ENCODE data around the gene HOXC10. TPM values are rescaled to one million over a fixed set of nuclear protein-coding genes. Genes with fewer than 3 reads are reported as not detected.

Gene HOXC10
- polyA plus RNA-seq, 1 donor (not counting 4 experiments of a cell fraction or from before 2014, with no cell fraction given) = 14.1 TPM

- dilution Hi-C loops (cut with MboI; ENCODE audit: extremely low pct_ligation_motif_present, low sequenced_read_pairs) = no loop called here
- DNase-seq (ENCODE audit: low read depth, low spot score) (no peak), FAIRE-seq (no peak)
- Histone ChIP-seq H2AFZ (ENCODE audit: control insufficient read depth, low read length) (no peak overlapping the region), H3K4me2 (ENCODE audit: control insufficient read depth, extremely low read depth, insufficient read depth, low read depth, low read length) (no peak overlapping the region), H4K20me1 (ENCODE audit: control insufficient read depth, extremely low read depth, insufficient read depth, low read length) (no peaks in the 10 kb centered on the region), H3K9me1 (ENCODE audit: control insufficient read depth, extremely low read depth, insufficient read depth, low read length) (no peaks in the 10 kb centered on the region), H3K79me2 (ENCODE audit: control insufficient read depth, insufficient read depth, low read length) (peaks cover 32% of the 10 kb centered on the region), H3K27ac (ENCODE audit: control insufficient read depth, insufficient read depth, low read length) (no peak overlapping the region), H3K9ac (ENCODE audit: control insufficient read depth, extremely low read depth, insufficient read depth, low read length) (peak overlapping the region; percentile 9), H3K9me3 (ENCODE audit: control insufficient read depth, low read depth, low read length) (no peaks in the 10 kb centered on the region), H3K36me3 (ENCODE audit: control insufficient read depth in 2 of 2, extremely low read depth in 1 of 2, insufficient read depth in 2 of 2, low read length in 2 of 2) (peaks cover 2% of the 10 kb centered on the region in 2 experiments), H3K4me1 (ENCODE audit: control insufficient read depth, extremely low read depth, insufficient read depth, low read length) (peaks cover 16% of the 10 kb centered on the region), H3K27me3 (ENCODE audit: control insufficient read depth, extremely low read depth, insufficient read depth, low read length) (no peaks in the 10 kb centered on the region), H3K4me3 (ENCODE audit: control insufficient read depth in 2 of 3, extremely low read depth in 1 of 3, insufficient read depth in 2 of 3, low read depth in 1 of 3, low read length in 3 of 3) (no peak overlapping the region)
- no peak for TF ChIP-seq CTCF (optimal IDR thresholded peaks at IDR 0.05 in 1 of 3, IDR thresholded peaks at IDR 0.05 in 1 of 3, conservative IDR thresholded peaks at IDR 0.05 in 1 of 3; ENCODE audit: extremely low read depth in 1 of 3, insufficient read depth in 2 of 3, low read length in 3 of 3)
- TF ChIP-seq EZH2 (IDR thresholded peaks at IDR 0.05; ENCODE audit: low read length) = no peak
Measured at GRCh38 chr12:54007538-54008259, 22.8 kb downstream of the HOXC10 start.

GRCh38 chr12:54008260-54008552 lies 23.3 kb downstream of the HOXC10 start:
- H2AFZ ChIP-seq (ENCODE audit: control insufficient read depth, low read length) = no peak overlapping the region
- H3K27me3 ChIP-seq (ENCODE audit: control insufficient read depth, extremely low read depth, insufficient read depth, low read length) = no peaks in the 10 kb centered on the region
- H3K79me2 ChIP-seq (ENCODE audit: control insufficient read depth, insufficient read depth, low read length) = peaks cover 32% of the 10 kb centered on the region
- DNase-seq (ENCODE audit: low read depth, low spot score) = no peak
- no peaks in the 10 kb centered on the region for H3K9me1 ChIP-seq (ENCODE audit: control insufficient read depth, extremely low read depth, insufficient read depth, low read length)
- H3K4me2 ChIP-seq (ENCODE audit: control insufficient read depth, extremely low read depth, insufficient read depth, low read depth, low read length) = peak overlapping the region; percentile 60
- H4K20me1 ChIP-seq (ENCODE audit: control insufficient read depth, extremely low read depth, insufficient read depth, low read length) = no peaks in the 10 kb centered on the region
- no peak for TF ChIP-seq EZH2 (IDR thresholded peaks at IDR 0.05; ENCODE audit: low read length)
- TF ChIP-seq CTCF (optimal IDR thresholded peaks at IDR 0.05 in 1 of 3, IDR thresholded peaks at IDR 0.05 in 1 of 3, conservative IDR thresholded peaks at IDR 0.05 in 1 of 3; ENCODE audit: extremely low read depth in 1 of 3, insufficient read depth in 2 of 3, low read length in 3 of 3) = no peak
- no peak for FAIRE-seq
- dilution Hi-C loops (cut with MboI; ENCODE audit: extremely low pct_ligation_motif_present, low sequenced_read_pairs) = no loop called here
- peaks cover 16% of the 10 kb centered on the region for H3K4me1 ChIP-seq (ENCODE audit: control insufficient read depth, extremely low read depth, insufficient read depth, low read length)
- peak overlapping the region; percentile 22 for H3K9ac ChIP-seq (ENCODE audit: control insufficient read depth, extremely low read depth, insufficient read depth, low read length)
- no peaks in the 10 kb centered on the region for H3K9me3 ChIP-seq (ENCODE audit: control insufficient read depth, low read depth, low read length)
- no peak overlapping the region for H3K4me3 ChIP-seq (ENCODE audit: control insufficient read depth in 2 of 3, extremely low read depth in 1 of 3, insufficient read depth in 2 of 3, low read depth in 1 of 3, low read length in 3 of 3)
- no peak overlapping the region for H3K27ac ChIP-seq (ENCODE audit: control insufficient read depth, insufficient read depth, low read length)
- H3K36me3 ChIP-seq (ENCODE audit: control insufficient read depth in 2 of 2, extremely low read depth in 1 of 2, insufficient read depth in 2 of 2, low read length in 2 of 2) = peaks cover 0 to 2% of the 10 kb centered on the region in 2 experiments

Measured in keratinocyte (primary cell).